WTC11 (cell line): ENCODE data around the gene MYO15A. TPM values are rescaled to one million over a fixed set of nuclear protein-coding genes. Genes with fewer than 3 reads are reported as not detected.

ENCODE experiments used
- ATAC-seq: fragments of 200-7000 bp; cut with Tn5 transposase; 2 replicates; pipeline ENCODE4 v1.10.0; 2021; ENCODE audit warnings: mild to moderate bottlenecking, moderate library complexity
- CTCF ChIA-PET: fragments of 300-600 bp; sonication (Branson Sonifier 250); formaldehyde crosslinking; loops from one replicate; lab custom pipeline; 2021; ENCODE audit warnings: antibody characterized with exemption; lab: Charles Lee
- POLR2A ChIA-PET: fragments of 350-600 bp; sonication (Branson Sonifier 250); formaldehyde crosslinking; loops from one replicate; lab custom pipeline; 2021; ENCODE audit warnings: antibody characterized with exemption; lab: Charles Lee
- DNase-seq: peaks from one replicate; pipeline ENCODE4 v3.0.0; 2021; ENCODE audit warnings: low spot score
- H3K27ac Mint-ChIP-seq: 2 replicates; pipeline ENCODE4 v1.8.0; 2021; ENCODE audit warnings: mixed read lengths
- H3K27me3 Mint-ChIP-seq: 2 replicates; pipeline ENCODE4 v1.8.0; 2021; ENCODE audit warnings: low read depth, mild to moderate bottlenecking, moderate library complexity, mixed read lengths
- H3K36me3 Mint-ChIP-seq: 2 replicates; pipeline ENCODE4 v1.8.0; 2021; ENCODE audit warnings: mixed read lengths
- H3K4me1 Mint-ChIP-seq: 2 replicates; pipeline ENCODE4 v1.8.0; 2022; ENCODE audit warnings: mixed read lengths
- H3K4me3 Mint-ChIP-seq: 2 replicates; pipeline ENCODE4 v1.8.0; 2021; ENCODE audit warnings: mild to moderate bottlenecking, moderate library complexity, mixed read lengths
- H3K9me3 Mint-ChIP-seq: 2 replicates; pipeline ENCODE4 v1.8.0; 2021; ENCODE audit warnings: mixed read lengths
- EMX1 ChIP-seq: fragments of 250-450 bp; sonication (Bioruptor Pico); IDR thresholded peaks from 2 replicates; pipeline ENCODE4 v1.8.0; 2021; ENCODE audit warnings: mild to moderate bottlenecking
- ETV6 ChIP-seq: sonication (generic); formaldehyde crosslinking; IDR thresholded peaks from 2 replicates; pipeline ENCODE4 v1.8.1; 2022; ENCODE audit warnings: mild to moderate bottlenecking, missing genetic modification reagents
- FOXP4 ChIP-seq: sonication (generic); formaldehyde crosslinking; IDR thresholded peaks from 2 replicates; pipeline ENCODE4 v1.8.0; 2022; ENCODE audit warnings: mild to moderate bottlenecking, missing genetic modification reagents
- GABPB1 ChIP-seq: sonication (generic); formaldehyde crosslinking; IDR thresholded peaks from 2 replicates; pipeline ENCODE4 v1.8.1; 2023; ENCODE audit warnings: mild to moderate bottlenecking, missing genetic modification reagents
- MXD4 ChIP-seq: fragments of 250-450 bp; sonication (Bioruptor Pico); IDR thresholded peaks from 2 replicates; pipeline ENCODE4 v1.8.0; 2021; ENCODE audit warnings: mild to moderate bottlenecking, moderate library complexity, borderline replicate concordance
- MYBL2 ChIP-seq: sonication (generic); formaldehyde crosslinking; IDR thresholded peaks from 2 replicates; pipeline ENCODE4 v1.8.1; 2023; ENCODE audit warnings: mild to moderate bottlenecking, moderate library complexity, missing genetic modification reagents
- NFATC4 ChIP-seq: fragments of 250-450 bp; sonication (Bioruptor Pico); IDR thresholded peaks from 2 replicates; pipeline ENCODE4 v1.9.0; 2021; ENCODE audit warnings: mild to moderate bottlenecking
- NFYB ChIP-seq: sonication (generic); formaldehyde crosslinking; conservative IDR thresholded peaks from 2 replicates; pipeline ENCODE4 v1.8.0; 2022; ENCODE audit warnings: low read depth, missing genetic modification reagents
- PRDM15 ChIP-seq: sonication (generic); formaldehyde crosslinking; IDR thresholded peaks from 2 replicates; pipeline ENCODE4 v1.8.0; 2022; ENCODE audit warnings: missing genetic modification reagents
- TEAD1 ChIP-seq: sonication (generic); formaldehyde crosslinking; IDR thresholded peaks from 2 replicates; pipeline ENCODE4 v1.8.0; 2022; ENCODE audit warnings: mild to moderate bottlenecking, missing genetic modification reagents
- ZBTB43 ChIP-seq: sonication (generic); formaldehyde crosslinking; IDR thresholded peaks from 2 replicates; pipeline ENCODE4 v1.8.1; 2023; ENCODE audit warnings: mild to moderate bottlenecking, missing genetic modification reagents
- ZMAT4 ChIP-seq: fragments of 250-450 bp; sonication (Bioruptor Pico); IDR thresholded peaks from 2 replicates; pipeline ENCODE4 v1.9.0; 2021; ENCODE audit warnings: mild to moderate bottlenecking
- ZNF281 ChIP-seq: sonication (generic); formaldehyde crosslinking; IDR thresholded peaks from 2 replicates; pipeline ENCODE4 v1.8.0; 2023; ENCODE audit warnings: mild to moderate bottlenecking, missing genetic modification reagents
- ZNF532 ChIP-seq: fragments of 250-450 bp; sonication (Bioruptor Pico); IDR thresholded peaks from 2 replicates; pipeline ENCODE4 v1.9.0; 2021; ENCODE audit warnings: mild to moderate bottlenecking, borderline replicate concordance
- ZSCAN18 ChIP-seq: fragments of 250-450 bp; sonication (Bioruptor Pico); IDR thresholded peaks from 2 replicates; pipeline ENCODE4 v2.1.2; 2022; ENCODE audit warnings: mild to moderate bottlenecking, moderate library complexity
- total RNA-seq: library from RNA; stranded (reverse); gene quantifications from 3 replicates; pipeline ENCODE4 v1.2.3, GENCODE V29; 2021
- TF ChIP-seq, protein P1 (sequence below): sonication (generic); formaldehyde crosslinking; IDR thresholded peaks from 2 replicates; pipeline ENCODE4 v1.8.1; 2022; ENCODE audit warnings: mild to moderate bottlenecking, missing genetic modification reagents, moderate library complexity, borderline replicate concordance

MYO15A gene
- total RNA-seq, 1 experiment from 2014 or later, result 2.6 TPM

DNA sequence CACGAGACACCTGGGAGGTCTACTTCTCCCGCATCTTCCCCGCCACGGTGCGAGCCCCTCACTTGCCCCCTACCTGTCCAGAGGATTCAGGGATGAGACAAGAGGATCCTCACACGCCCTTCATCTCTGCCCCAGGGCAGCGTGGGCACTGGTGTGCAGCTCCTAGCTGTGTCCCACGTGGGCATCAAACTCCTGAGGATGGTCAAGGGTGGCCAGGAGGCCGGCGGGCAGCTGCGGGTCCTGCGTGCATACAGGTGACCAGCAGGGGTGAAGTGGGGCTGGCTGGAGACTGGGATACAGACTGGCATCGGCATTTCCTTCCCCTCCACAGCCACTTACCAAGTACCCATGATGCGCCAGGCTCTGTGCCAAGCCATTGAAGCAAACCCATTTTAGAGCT is 46.6 kb downstream of the MYO15A start:
- ChIA-PET POLR2A (no interaction called here), CTCF (interaction anchor here (6.3 kb wide), 1 partner anchor 14 kb away, joined by 89 read pairs; no protein-coding TSS in a partner anchor)
- no peak overlapping the region for H3K27ac Mint-ChIP-seq
- H3K9me3 Mint-ChIP-seq, result no peaks in the 10 kb centered on the region
- ATAC-seq, result no peak
- no peaks in the 10 kb centered on the region; the same call in 1 of the 2 replicates for H3K27me3 Mint-ChIP-seq
- TF ChIP-seq ZNF281 (CRISPR knock-in tag) (no peak), FOXP4 (CRISPR knock-in tag) (no peak), PRDM15 (no peak), MYBL2 (CRISPR knock-in tag) (no peak), GABPB1 (CRISPR knock-in tag) (no peak), ZBTB43 (CRISPR knock-in tag) (no peak), NFATC4 (CRISPR knock-in tag) (no peak), ZNF532 (CRISPR knock-in tag) (no peak), ZSCAN18 (no peak), ZMAT4 (no peak), MXD4 (CRISPR knock-in tag) (no peak), EMX1 (CRISPR knock-in tag) (no peak), TEAD1 (CRISPR knock-in tag) (no peak), ETV6 (CRISPR knock-in tag) (no peak), NFYB (CRISPR knock-in tag) (no peak)
- TF ChIP-seq, protein P1, sequence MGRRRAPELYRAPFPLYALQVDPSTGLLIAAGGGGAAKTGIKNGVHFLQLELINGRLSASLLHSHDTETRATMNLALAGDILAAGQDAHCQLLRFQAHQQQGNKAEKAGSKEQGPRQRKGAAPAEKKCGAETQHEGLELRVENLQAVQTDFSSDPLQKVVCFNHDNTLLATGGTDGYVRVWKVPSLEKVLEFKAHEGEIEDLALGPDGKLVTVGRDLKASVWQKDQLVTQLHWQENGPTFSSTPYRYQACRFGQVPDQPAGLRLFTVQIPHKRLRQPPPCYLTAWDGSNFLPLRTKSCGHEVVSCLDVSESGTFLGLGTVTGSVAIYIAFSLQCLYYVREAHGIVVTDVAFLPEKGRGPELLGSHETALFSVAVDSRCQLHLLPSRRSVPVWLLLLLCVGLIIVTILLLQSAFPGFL (CRISPR knock-in tag), result no peak
- H3K4me3 Mint-ChIP-seq, result no peak overlapping the region
- peaks cover 13% of the 10 kb centered on the region for H3K4me1 Mint-ChIP-seq
- no peak for DNase-seq
- no peaks in the 10 kb centered on the region for H3K36me3 Mint-ChIP-seq
